ENCODE results near the gene IFT20.

DNA sequence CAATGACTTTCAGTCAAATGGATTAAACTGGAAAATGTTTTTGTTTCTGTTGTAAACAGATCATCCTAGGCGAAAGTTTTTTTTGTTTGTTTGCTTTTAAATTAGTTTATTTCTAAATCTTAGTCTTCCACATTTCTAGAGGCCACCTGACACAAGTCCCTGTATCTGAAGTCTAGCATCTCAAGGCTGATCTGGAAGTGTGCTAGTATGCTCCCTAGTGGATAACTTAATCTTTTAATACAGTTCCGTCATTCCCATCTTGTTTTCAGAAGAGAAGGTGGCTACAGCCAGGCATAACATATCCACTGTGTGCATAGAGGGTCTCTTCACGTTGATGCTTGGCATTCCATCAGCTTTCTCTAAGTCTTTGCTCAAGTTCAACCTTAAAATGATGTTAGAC is 7.6 kb downstream of the IFT20 start:
- TF ChIP-seq POLR2A (IDR thresholded peaks at IDR 0.05; ENCODE audit: low read length) (no peak), GATA1 (IDR thresholded peaks at IDR 0.05; ENCODE audit: low read depth, low read length) (no peak)
